ENCODE data around the gene ANXA4.

- no peak for TF ChIP-seq GLIS3 (CRISPR knock-in tag; IDR thresholded peaks at IDR 0.05)
- TF ChIP-seq RARB (CRISPR knock-in tag; IDR thresholded peaks at IDR 0.05) = no peak
Measured at GRCh38 chr2:69720404-69720803, 21.5 kb upstream of the ANXA4 start.
